IPS DF 19.7 (cell line): ENCODE data around the gene ZFYVE21.

ENCODE experiments used
- DNase-seq: peaks from one replicate; pipeline ENCODE4 v3.0.0-alpha.2; 2013; ENCODE audit warnings: low read depth, low spot score

Gene ZFYVE21

GRCh38 chr14:103737432-103738045 lies 21.9 kb downstream of the ZFYVE21 start:
- DNase-seq, result no peak

GRCh38 chr14:103738166-103738565 lies 22.6 kb downstream of the ZFYVE21 start:
- no peak for DNase-seq

- DNase-seq, result no peak
Observed at GRCh38 chr14:103738701-103739451, 23.3 kb downstream of the ZFYVE21 start.

DNA sequence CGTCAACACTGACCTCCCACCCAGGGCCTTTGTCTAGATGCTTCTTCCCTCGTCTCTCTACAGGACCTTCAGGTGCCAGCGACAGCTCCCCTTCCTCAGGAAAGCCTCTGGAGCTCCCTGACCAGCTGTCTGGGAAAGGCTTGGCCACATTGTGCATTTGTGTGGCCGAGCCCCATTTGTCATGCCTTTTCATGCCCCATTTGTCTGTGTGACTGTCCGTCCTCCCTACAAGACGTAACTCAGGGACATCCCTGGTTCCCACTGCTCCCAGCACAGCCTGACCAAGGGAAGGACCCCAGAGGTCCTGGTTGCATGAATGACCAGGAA lies 23.8 kb downstream of the ZFYVE21 start:
- no peak for DNase-seq

- DNase-seq, result no peak
Observed at GRCh38 chr14:103739793-103740501, 24.3 kb downstream of the ZFYVE21 start.

DNA sequence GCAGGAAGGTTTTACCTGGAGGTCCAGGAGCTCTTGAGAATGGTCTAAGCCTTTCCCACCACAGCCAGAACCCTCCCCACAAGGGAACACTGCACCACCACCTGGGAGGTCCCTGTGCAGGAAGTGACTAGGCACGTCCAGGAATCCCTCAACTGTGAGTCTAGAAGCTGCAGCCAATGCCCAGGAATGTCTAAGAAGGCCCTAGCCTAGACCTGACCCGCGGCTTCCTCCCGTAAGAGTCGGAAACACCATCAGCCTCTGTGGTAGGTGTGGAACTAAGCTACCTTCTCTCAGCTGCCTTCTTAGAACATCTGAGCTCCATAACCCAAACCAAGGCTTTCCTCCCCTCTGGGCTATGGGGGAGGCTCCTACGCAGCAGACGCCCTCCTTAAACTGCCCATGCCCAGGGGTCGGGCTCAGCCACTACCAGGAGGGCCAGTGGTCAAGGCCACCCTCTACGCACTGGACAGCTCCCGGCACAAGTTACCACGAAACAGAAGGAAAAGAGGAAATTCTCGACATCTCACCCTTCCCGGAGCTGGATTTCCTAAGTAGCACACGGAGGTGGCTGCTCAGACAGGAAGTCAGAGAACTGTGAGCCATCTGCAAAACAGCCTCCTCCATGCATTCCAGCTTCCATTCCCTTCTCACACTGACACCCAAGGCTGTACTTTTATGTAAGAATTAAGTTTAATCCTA lies 25.5 kb downstream of the ZFYVE21 start:
- DNase-seq, result no peak

GRCh38 chr14:103741876-103742275 lies 26.3 kb downstream of the ZFYVE21 start:
- no peak for DNase-seq

GRCh38 chr14:103742499-103743255 lies 27.1 kb downstream of the ZFYVE21 start:
- no peak for DNase-seq

GRCh38 chr14:103743691-103744090 lies 28.1 kb downstream of the ZFYVE21 start:
- no peak for DNase-seq

DNA sequence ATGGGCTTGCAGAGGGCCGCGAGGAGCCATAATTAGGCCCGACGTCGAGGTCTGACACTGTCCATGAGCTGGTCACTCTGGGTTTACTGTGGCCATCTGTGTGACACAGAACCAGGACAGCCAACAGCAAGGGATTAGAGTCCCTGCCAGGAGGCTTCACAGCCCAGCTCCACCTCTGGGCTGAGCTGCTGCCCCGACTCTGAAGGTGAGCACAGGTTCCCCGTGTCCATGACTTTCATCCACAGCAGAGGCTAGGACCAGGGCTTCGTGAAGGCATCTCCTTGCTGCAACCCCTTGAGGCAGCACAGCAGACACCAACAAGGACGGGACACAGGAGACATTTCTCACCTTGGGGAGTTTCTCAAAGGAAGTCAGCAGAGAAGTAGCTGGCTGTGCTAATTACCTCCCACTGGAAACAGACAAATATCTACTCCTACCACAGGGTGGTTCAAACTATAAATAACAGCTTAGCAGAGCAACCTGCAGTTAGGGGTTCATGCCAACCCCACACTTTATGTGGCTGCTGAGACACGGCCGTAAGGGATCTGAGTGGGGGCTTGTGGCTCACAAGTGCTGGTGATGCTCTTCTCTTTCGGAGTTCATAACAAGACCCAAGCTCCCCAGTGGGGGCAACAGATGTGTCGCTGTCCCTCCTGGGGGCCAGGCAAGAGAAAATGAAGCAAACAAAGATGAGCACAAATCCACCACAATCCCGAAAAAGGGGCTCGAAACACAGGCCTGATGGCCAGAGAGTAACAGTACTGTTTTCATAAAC lies 29.2 kb downstream of the ZFYVE21 start:
- DNase-seq, result no peak

- no peak for DNase-seq
Observed at GRCh38 chr14:103745424-103745823, 29.8 kb downstream of the ZFYVE21 start.

DNA sequence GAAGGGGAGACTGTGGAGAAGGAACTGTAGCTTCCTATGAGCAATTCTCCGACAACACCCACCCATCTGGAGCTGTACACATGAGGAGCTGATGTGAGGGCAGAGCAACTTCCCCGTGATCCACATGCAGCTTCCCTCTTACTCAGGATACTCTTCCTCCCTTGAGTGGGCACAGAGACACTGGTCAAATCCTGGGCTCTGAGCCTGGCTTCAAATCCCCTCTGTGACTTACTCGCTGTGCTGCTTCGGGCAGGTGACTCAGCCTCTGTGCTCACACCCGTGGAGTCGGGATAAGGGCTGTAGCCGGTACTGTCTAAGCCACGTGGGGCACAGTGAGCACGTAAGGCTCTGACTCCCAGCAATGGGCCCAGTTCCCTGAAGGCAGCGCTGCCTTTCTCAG lies 31.1 kb downstream of the ZFYVE21 start:
- no peak for DNase-seq

GRCh38 chr14:103748534-103748857 lies 32.9 kb downstream of the ZFYVE21 start:
- DNase-seq, result no peak

- DNase-seq, result no peak
Observed at GRCh38 chr14:103749452-103749851, 33.8 kb downstream of the ZFYVE21 start.

DNA sequence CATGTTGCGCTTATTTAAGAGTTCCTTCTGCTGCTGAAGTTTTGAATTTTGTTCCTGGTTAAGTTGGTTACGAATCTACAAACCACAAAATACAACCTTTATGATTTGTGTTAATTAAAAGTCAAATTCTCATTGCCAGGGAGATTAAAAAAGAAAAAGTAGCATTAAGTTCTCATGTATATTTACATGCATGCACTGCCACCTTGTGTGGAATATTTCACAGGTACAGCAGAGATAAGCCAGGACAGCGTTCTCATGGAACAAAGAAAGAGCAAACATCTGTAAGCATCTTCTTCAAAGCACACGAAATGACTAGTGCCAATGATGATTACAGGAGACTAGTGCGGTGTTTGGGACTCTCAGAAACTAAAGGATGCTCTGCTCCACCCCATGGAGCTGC lies 34.2 kb downstream of the ZFYVE21 start:
- no peak for DNase-seq

DNA sequence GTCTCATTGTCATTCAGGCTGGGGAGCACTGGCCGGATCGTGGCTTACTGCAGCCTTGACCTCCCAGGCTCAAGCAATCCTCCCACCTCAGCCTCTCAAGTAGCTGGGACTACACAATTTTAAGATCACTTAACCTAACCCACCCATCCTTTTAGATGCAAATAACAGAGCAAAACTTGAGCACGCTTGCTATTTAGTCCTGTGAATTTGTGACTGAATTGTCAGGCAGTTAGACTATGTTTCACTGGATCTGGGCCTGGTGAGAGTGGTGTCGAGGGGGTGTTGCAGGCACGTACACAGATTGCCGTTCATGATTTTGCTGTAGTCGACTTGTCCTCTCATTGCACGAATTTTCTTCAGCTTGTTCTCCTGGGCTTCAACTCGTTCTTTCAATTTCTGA lies 38.2 kb downstream of the ZFYVE21 start:
- no peak for DNase-seq

DNA sequence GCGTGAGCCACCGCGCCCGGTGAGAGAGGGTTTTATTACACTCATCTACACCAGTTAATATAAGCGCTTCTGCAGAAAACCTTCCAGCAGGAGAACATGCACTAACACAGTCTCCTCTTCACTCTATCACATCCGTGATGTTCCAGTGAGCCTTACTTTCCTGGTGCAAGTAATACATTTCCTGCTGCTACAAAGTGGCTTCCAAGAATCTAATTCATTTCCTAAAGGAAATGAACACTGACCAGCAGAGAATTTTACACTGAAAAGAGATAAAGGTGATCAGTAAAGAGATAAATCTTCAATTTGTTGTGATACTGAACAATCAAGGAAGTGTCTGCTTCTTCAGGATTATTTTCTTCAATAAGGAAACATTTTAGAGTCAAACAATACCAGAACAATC lies 39.5 kb downstream of the ZFYVE21 start:
- no peak for DNase-seq

DNA sequence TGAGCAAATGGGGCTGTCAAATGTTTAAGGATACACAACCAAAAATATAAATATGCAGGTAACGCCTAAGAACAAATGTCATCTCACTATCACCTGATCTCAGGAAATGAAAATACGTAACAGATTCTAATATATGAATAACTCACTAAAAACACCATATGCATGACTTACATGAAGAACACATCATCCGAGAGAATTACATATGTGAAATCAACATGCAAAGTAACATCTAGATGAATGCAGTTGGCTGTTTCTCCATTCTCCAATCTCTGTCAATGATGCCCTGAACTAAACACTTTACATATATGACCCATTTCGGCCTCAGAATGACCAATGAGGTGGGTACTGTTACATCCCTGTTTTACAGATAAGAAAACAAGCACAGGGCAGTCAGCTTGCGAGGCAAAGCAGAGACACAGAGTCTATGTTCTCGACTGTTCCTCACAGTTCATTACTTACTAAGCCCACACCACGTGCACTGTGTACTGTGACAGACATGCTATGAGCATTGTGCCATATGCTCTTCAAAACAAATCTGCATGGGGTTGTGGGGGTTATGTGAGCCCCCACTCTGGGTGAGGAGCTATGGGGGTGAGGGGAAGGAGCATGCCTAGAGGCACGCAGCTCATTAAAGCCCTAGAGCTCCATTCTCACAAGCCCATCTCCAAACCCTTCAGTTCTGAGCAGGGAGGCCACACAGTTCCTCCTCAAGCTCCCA lies 42.6 kb downstream of the ZFYVE21 start:
- DNase-seq, result no peak

DNA sequence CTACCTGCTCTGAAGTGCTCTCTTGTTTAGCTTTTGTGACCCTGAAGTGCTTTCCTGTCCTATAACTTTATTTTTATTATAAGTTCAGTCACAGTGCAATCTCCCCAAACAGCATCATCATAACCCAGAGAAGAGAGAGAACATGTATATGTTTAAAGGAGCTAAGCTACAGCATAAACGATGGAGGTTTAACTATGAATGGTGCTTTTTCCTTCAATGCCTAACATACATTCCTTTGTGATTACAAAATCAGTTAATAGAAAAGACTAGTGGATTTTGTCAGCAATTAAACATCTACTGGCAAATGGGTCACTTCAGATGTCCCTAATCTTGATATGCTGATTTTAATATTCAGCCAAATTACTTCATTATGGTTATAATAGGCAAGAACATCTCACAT lies 46.4 kb downstream of the ZFYVE21 start:
- DNase-seq, result no peak

DNA sequence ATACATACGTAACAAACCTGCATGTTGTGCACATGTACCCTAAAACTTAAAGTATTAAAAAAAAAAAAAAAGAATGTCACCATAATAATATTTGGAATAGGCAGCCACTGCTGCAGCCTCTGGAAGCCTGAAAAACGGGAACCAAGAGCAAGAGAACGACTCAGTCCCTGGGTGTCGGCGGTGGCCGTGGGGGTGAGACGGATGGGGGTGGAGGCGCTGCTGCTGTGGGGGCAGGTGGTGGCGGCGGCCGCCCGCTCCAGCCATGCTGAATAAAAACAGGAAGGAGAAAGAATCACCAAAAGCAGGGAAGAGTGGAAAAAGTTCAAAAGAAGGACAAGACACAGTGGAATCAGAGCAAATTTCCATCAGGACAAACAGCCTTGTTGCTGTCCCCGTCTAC lies 46.9 kb downstream of the ZFYVE21 start:
- no peak for DNase-seq
